Stimulated activated CD4-positive, alpha-beta T cell treated with anti-CD3 and anti-CD28 coated beads, TNF-alpha, amount 100 ng/mL, for 4 hours (primary cell): ENCODE results near the gene EXOC6B.

Experiments
- DNase-seq, 3 experiments: peaks; one replicate each; pipeline ENCODE4 v3.0.0-alpha.2; 2020; ENCODE audit warnings: low read depth in 3 of 3

EXOC6B gene

GRCh38 chr2:72830273-72830672 lies 4.4 kb upstream of the EXOC6B start:
- DNase-seq = no peak

- no peak for DNase-seq
Observed at GRCh38 chr2:72828840-72829507, 3.1 kb upstream of the EXOC6B start.

- no peak for DNase-seq
Observed at GRCh38 chr2:72827966-72828646, 2.3 kb upstream of the EXOC6B start.

- no peak for DNase-seq
Observed at GRCh38 chr2:72827487-72827886, 1.7 kb upstream of the EXOC6B start.

- no peak for DNase-seq
Observed at GRCh38 chr2:72826156-72826477, 284 bp upstream of the EXOC6B start.

- DNase-seq = no peak
Observed at GRCh38 chr2:72824224-72824842, 1.5 kb downstream of the EXOC6B start.

- no peak for DNase-seq
Observed at GRCh38 chr2:72822794-72823193, 3.0 kb downstream of the EXOC6B start.

- no peak for DNase-seq
Observed at GRCh38 chr2:72821983-72822382, 3.9 kb downstream of the EXOC6B start.

GRCh38 chr2:72821118-72821517 lies 4.7 kb downstream of the EXOC6B start:
- no peak for DNase-seq

GRCh38 chr2:72819501-72819900 lies 6.3 kb downstream of the EXOC6B start:
- DNase-seq = no peak

GRCh38 chr2:72815655-72816278 lies 10.1 kb downstream of the EXOC6B start:
- DNase-seq = no peak

- DNase-seq = no peak
Observed at GRCh38 chr2:72813841-72814240, 12.0 kb downstream of the EXOC6B start.

- DNase-seq = no peak
Observed at GRCh38 chr2:72810165-72810564, 15.7 kb downstream of the EXOC6B start.

GRCh38 chr2:72809095-72809494 lies 16.7 kb downstream of the EXOC6B start:
- DNase-seq = no peak

- DNase-seq = no peak
Observed at GRCh38 chr2:72806280-72806945, 19.4 kb downstream of the EXOC6B start.

GRCh38 chr2:72803626-72804320 lies 22.1 kb downstream of the EXOC6B start:
- no peak for DNase-seq

- no peak for DNase-seq
Observed at GRCh38 chr2:72803151-72803550, 22.7 kb downstream of the EXOC6B start.

GRCh38 chr2:72800492-72800891 lies 25.3 kb downstream of the EXOC6B start:
- no peak for DNase-seq

GRCh38 chr2:72797740-72798139 lies 28.1 kb downstream of the EXOC6B start:
- no peak for DNase-seq

GRCh38 chr2:72796766-72797165 lies 29.1 kb downstream of the EXOC6B start:
- no peak for DNase-seq

- no peak for DNase-seq
Observed at GRCh38 chr2:72794572-72794971, 31.3 kb downstream of the EXOC6B start.
